ENCODE measurements around the gene C1R. TPM values are rescaled to one million over a fixed set of nuclear protein-coding genes. Genes with fewer than 3 reads are reported as not detected.
"Not testable (repeated sequence)": the region's sequence is repeated elsewhere in the genome, so short reads cannot be mapped to it uniquely, and the experiment has no call there.

C1R gene
- total RNA-seq, 1 donor from 2014 or later = 35.1 TPM

GRCh38 chr12:7045913-7046312 lies 46.3 kb downstream of the C1R start:
- TF ChIP-seq CTCF (IDR thresholded peaks at IDR 0.05) = no peak
- Mint-ChIP-seq H3K9me3 (ENCODE audit: unreplicated experiment) (no peaks in the 10 kb centered on the region), H3K36me3 (ENCODE audit: unreplicated experiment) (no peaks in the 10 kb centered on the region), H3K27me3 (ENCODE audit: unreplicated experiment) (peaks cover 19% of the 10 kb centered on the region), H3K4me1 (ENCODE audit: unreplicated experiment) (peaks cover 8% of the 10 kb centered on the region), H3K4me3 (ENCODE audit: unreplicated experiment) (no peak overlapping the region), H3K27ac (ENCODE audit: unreplicated experiment) (no peak overlapping the region)
- DNase-seq (ENCODE audit: extremely low spot score, unreplicated experiment) = no peak

GRCh38 chr12:7042842-7043241 lies 49.4 kb downstream of the C1R start:
- H3K4me1 Mint-ChIP-seq (ENCODE audit: unreplicated experiment) = peaks cover 8% of the 10 kb centered on the region
- no peak overlapping the region for H3K27ac Mint-ChIP-seq (ENCODE audit: unreplicated experiment)
- no peak for DNase-seq (ENCODE audit: extremely low spot score, unreplicated experiment)
- no peaks in the 10 kb centered on the region for H3K9me3 Mint-ChIP-seq (ENCODE audit: unreplicated experiment)
- H3K4me3 Mint-ChIP-seq (ENCODE audit: unreplicated experiment) = no peak overlapping the region
- H3K36me3 Mint-ChIP-seq (ENCODE audit: unreplicated experiment) = no peaks in the 10 kb centered on the region
- peaks cover 5% of the 10 kb centered on the region for H3K27me3 Mint-ChIP-seq (ENCODE audit: unreplicated experiment)
- peak; percentile 43 for TF ChIP-seq CTCF (IDR thresholded peaks at IDR 0.05)

- Mint-ChIP-seq H3K4me1 (ENCODE audit: unreplicated experiment) (peaks cover 8% of the 10 kb centered on the region), H3K36me3 (ENCODE audit: unreplicated experiment) (no peaks in the 10 kb centered on the region), H3K4me3 (ENCODE audit: unreplicated experiment) (no peak overlapping the region), H3K27me3 (ENCODE audit: unreplicated experiment) (peaks cover 5% of the 10 kb centered on the region), H3K27ac (ENCODE audit: unreplicated experiment) (no peak overlapping the region), H3K9me3 (ENCODE audit: unreplicated experiment) (no peaks in the 10 kb centered on the region)
- DNase-seq (ENCODE audit: extremely low spot score, unreplicated experiment) = no peak
- TF ChIP-seq CTCF (IDR thresholded peaks at IDR 0.05) = no peak
Measured at GRCh38 chr12:7039403-7039802, 52.8 kb downstream of the C1R start.

- H3K27me3 Mint-ChIP-seq (ENCODE audit: unreplicated experiment) = peaks cover 10% of the 10 kb centered on the region
- H3K36me3 Mint-ChIP-seq (ENCODE audit: unreplicated experiment) = no peaks in the 10 kb centered on the region
- no peaks in the 10 kb centered on the region for H3K9me3 Mint-ChIP-seq (ENCODE audit: unreplicated experiment)
- no peak overlapping the region for H3K27ac Mint-ChIP-seq (ENCODE audit: unreplicated experiment)
- H3K4me1 Mint-ChIP-seq (ENCODE audit: unreplicated experiment) = peaks cover 8% of the 10 kb centered on the region
- H3K4me3 Mint-ChIP-seq (ENCODE audit: unreplicated experiment) = no peak overlapping the region
- DNase-seq (ENCODE audit: extremely low spot score, unreplicated experiment) = no peak
- TF ChIP-seq CTCF (IDR thresholded peaks at IDR 0.05) = no peak
Measured at GRCh38 chr12:7038591-7038990, 53.7 kb downstream of the C1R start.

GRCh38 chr12:7037411-7037810 lies 54.8 kb downstream of the C1R start:
- H3K4me3 Mint-ChIP-seq (ENCODE audit: unreplicated experiment); H3K9me3 Mint-ChIP-seq (ENCODE audit: unreplicated experiment); DNase-seq (ENCODE audit: extremely low spot score, unreplicated experiment); H3K27ac Mint-ChIP-seq (ENCODE audit: unreplicated experiment); H3K36me3 Mint-ChIP-seq (ENCODE audit: unreplicated experiment); H3K4me1 Mint-ChIP-seq (ENCODE audit: unreplicated experiment): not testable (repeated sequence)
- peaks cover 13% of the 10 kb centered on the region for H3K27me3 Mint-ChIP-seq (ENCODE audit: unreplicated experiment)

- Mint-ChIP-seq H3K9me3 (ENCODE audit: unreplicated experiment) (peaks cover 3% of the 10 kb centered on the region), H3K36me3 (ENCODE audit: unreplicated experiment) (no peaks in the 10 kb centered on the region), H3K27me3 (ENCODE audit: unreplicated experiment) (peaks cover 14% of the 10 kb centered on the region), H3K27ac (ENCODE audit: unreplicated experiment) (no peak overlapping the region), H3K4me1 (ENCODE audit: unreplicated experiment) (no peaks in the 10 kb centered on the region), H3K4me3 (ENCODE audit: unreplicated experiment) (no peak overlapping the region)
- DNase-seq (ENCODE audit: extremely low spot score, unreplicated experiment) = no peak
- TF ChIP-seq CTCF (IDR thresholded peaks at IDR 0.05) = no peak
Measured at GRCh38 chr12:7035463-7035862, 56.8 kb downstream of the C1R start.
